D721Med (cell line): ENCODE data around the gene PRR11.

Experiments used
- DNase-seq: peaks from one replicate; pipeline ENCODE4 v3.0.0; 2011; ENCODE audit warnings: low spot score; ENCODE audit not compliant: insufficient read length
- FAIRE-seq: peaks from 2 replicates; lab custom pipeline; 2011; peaks lifted over from hg19 to GRCh38; lab: Jason Lieb, UNC
- TF ChIP-seq, protein P1 (sequence below): IDR thresholded peaks from 2 replicates; pipeline ENCODE4 v1.5.1; 2012; ENCODE audit warnings: mild to moderate bottlenecking, control low read depth; ENCODE audit not compliant: insufficient read depth; ENCODE audit errors: missing control alignments

PRR11 gene

DNA sequence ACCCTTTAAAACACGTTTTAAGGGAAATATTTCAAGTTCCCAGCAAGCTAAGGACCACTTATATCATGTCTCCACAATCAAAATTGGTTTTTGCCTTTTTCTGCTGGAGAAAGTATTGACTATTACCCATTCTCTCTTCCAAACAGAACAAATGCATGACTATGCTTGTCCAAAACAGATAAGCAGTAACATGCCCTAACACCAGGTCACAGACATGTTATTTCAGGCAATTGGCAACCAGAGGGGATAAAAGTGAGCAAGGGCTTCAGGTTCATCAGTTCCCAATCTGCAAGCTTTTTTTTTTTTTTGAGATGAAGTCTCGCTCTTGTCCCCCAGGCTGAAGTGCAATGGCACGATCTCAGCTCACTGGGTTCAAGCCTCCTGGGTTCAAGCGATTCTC lies 15.6 kb upstream of the PRR11 start:
- TF ChIP-seq, protein P1, sequence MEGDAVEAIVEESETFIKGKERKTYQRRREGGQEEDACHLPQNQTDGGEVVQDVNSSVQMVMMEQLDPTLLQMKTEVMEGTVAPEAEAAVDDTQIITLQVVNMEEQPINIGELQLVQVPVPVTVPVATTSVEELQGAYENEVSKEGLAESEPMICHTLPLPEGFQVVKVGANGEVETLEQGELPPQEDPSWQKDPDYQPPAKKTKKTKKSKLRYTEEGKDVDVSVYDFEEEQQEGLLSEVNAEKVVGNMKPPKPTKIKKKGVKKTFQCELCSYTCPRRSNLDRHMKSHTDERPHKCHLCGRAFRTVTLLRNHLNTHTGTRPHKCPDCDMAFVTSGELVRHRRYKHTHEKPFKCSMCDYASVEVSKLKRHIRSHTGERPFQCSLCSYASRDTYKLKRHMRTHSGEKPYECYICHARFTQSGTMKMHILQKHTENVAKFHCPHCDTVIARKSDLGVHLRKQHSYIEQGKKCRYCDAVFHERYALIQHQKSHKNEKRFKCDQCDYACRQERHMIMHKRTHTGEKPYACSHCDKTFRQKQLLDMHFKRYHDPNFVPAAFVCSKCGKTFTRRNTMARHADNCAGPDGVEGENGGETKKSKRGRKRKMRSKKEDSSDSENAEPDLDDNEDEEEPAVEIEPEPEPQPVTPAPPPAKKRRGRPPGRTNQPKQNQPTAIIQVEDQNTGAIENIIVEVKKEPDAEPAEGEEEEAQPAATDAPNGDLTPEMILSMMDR = no peak
- DNase-seq (no peak), FAIRE-seq (no peak)

DNA sequence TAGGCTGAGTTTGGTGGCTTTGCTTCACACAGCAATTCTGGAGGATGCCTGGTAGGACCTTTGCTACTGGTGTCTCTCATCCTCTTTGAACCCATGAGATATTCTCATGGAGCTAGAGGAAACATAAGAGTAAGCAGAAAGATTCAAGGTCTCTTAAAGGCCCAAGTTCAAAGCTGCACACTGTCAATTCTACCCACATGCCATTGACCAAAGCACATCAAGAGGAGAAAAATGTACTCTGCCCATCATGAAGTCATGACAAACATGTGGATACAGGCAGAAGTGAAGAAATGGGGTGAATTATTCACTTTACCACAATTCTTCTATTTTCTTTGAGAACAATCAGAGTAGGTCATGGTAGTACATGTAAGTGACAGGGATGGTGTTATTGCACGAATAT lies 13.7 kb upstream of the PRR11 start:
- no peak for DNase-seq
- TF ChIP-seq, protein P1 = no peak
- no peak for FAIRE-seq

DNA sequence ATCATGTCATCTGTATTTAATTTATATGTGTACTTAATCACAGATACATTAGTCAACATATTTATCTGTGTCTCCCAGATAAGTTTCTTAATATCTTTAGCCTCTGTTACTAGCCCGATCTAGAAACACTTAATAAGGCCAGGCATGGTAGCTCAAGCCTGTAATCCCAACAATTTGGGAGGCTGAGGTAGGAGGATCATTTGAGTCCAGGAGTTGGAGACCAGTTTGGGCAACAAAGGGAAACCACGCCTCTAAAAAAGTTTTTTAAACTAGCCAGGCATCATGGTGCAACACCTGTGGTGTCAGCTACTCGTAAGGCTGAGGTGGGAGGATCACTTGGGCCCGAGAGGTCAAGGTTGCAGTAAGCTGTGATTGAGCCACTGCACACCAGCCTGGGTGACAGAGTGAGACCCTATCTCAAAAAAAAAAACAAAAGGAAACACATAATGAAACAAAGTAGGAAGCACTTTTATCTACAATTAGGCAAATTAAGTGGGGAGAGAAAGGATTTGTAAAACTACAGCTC lies 9.9 kb upstream of the PRR11 start:
- FAIRE-seq = no peak
- TF ChIP-seq, protein P1 = no peak
- DNase-seq = no peak

DNA sequence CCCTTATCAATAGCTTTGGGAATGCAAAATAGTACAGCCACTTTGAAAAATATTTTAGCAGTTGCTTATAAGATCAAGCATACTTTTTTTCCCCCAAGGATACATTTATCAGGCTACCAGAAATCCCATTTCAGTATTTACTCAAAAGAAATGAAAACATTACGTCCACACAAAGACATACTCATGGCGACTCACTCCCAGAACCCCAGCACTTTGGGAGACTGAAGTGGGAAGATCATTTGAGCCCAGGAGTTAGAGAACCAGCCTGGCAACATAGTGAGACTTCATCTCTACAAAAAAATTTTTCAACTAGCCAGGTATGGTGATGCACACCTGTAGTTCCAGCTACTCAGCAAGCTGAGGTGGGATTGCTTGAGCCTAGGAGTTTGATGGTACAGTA lies 6.5 kb upstream of the PRR11 start:
- no peak for FAIRE-seq
- TF ChIP-seq, protein P1 = no peak
- no peak for DNase-seq

DNA sequence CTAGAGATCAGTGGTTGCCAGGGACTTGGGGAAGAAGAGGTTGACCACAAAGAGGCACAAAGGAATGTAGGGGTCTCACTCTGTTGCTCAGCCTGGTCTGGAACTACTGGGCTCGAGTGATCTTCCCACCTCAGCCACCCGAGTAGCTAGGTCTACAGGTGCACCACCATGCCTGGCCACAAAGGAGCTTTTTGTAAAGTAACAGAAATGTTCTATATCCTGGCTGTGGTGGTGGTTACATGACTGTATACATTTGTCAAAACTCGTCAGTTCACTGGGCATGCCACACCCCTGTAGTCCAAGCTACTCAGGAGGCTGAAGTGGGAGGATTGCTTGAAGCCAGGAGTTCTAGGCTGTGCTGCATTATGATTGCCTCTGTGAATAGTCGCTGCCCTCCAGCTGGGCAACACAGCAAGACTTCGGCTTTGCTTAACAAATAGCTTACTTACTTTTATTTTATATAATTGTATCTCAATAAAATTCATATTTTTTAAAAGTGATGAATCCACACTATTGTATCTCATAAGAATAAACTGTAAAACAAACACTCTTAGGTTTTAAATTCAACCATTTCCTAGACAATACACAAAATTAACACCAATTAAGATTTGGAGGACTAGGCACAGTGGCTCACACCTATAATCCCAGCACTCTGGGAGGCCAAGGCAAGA lies 5.6 kb upstream of the PRR11 start:
- DNase-seq (no peak), FAIRE-seq (no peak)
- TF ChIP-seq, protein P1 = no peak

DNA sequence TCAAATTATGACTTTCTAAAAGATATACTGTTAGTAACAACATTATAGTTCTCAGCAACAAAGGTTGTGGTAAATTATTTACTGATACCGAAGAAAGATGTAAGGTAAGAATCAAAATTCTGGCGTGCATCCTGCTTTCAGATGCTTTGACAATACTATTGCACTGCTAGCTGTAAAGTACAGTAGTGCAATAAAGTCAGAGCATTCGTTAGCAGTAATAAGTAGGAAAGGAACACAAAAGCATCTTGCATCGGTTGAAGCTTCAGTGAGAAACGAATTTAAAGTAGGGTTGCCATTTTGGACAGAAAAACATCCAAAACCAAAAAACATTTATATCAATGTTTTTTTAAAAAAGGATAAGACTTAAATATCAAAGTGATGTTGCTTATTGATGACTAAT lies 4.5 kb upstream of the PRR11 start:
- TF ChIP-seq, protein P1 = no peak
- DNase-seq (no peak), FAIRE-seq (no peak)

DNA sequence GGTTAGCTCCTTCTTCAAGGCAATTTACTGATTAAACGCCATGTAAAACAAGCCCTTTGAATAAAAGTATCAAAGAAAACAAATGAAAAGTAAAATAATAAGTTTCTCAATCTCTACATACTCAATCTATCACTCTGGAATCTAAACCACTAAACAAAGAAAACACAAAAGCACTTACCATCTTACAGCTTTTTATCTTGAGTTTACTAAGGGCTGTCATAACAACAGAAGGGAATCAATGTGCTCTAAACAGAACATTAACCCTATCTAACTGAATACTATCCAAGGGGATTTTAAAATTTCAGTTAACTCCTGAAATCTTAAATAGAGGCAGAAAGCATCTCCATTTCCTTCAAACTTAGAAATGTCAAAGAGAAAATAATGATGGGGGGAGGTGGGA lies 4.0 kb upstream of the PRR11 start:
- DNase-seq (no peak), FAIRE-seq (no peak)
- TF ChIP-seq, protein P1 = no peak
